ENCODE data around the gene SESN1.
"Not testable (repeated sequence)": the region's sequence is repeated elsewhere in the genome, so short reads cannot be mapped to it uniquely, and the experiment has no call there.

Gene SESN1

GRCh38 chr6:109093732-109094415 is 772 bp downstream of the SESN1 start:
- peak; percentile 31 for DNase-seq

GRCh38 chr6:109092074-109092473 is 2.6 kb downstream of the SESN1 start:
- no peak for DNase-seq

- DNase-seq: no peak
These were observed 3.2 kb downstream of the SESN1 start for GRCh38 chr6:109091314-109092024.

- DNase-seq: no peak
These were observed 5.7 kb downstream of the SESN1 start for GRCh38 chr6:109088995-109089394.

GRCh38 chr6:109087661-109088264 is 6.9 kb downstream of the SESN1 start:
- DNase-seq: no peak

GRCh38 chr6:109084146-109084545 is 10.5 kb downstream of the SESN1 start:
- not testable (repeated sequence) for DNase-seq

GRCh38 chr6:109083657-109084056 is 11.0 kb downstream of the SESN1 start:
- no peak for DNase-seq

- peak; percentile 2 for DNase-seq
These were observed 12.5 kb downstream of the SESN1 start for GRCh38 chr6:109082188-109082577.

GRCh38 chr6:109081516-109082187 is 13.0 kb downstream of the SESN1 start:
- no peak for DNase-seq

- DNase-seq: no peak
These were observed 13.6 kb downstream of the SESN1 start for GRCh38 chr6:109081026-109081425.

- DNase-seq: no peak
These were observed 14.7 kb downstream of the SESN1 start for GRCh38 chr6:109079981-109080380.

- no peak for DNase-seq
These were observed 18.3 kb downstream of the SESN1 start for GRCh38 chr6:109076377-109076776.

GRCh38 chr6:109075934-109076333 is 18.7 kb downstream of the SESN1 start:
- no peak for DNase-seq

- DNase-seq: no peak
These were observed 20.6 kb downstream of the SESN1 start for GRCh38 chr6:109074133-109074415.

GRCh38 chr6:109073344-109074132 is 21.1 kb downstream of the SESN1 start:
- peak; percentile 75 for DNase-seq

GRCh38 chr6:109071125-109071917 is 23.3 kb downstream of the SESN1 start:
- DNase-seq: no peak

- no peak for DNase-seq
These were observed 24.9 kb downstream of the SESN1 start for GRCh38 chr6:109069746-109070145.

- no peak for DNase-seq
These were observed 31.8 kb downstream of the SESN1 start for GRCh38 chr6:109062767-109063352.

GRCh38 chr6:109062216-109062615 is 32.4 kb downstream of the SESN1 start:
- no peak for DNase-seq

- no peak for DNase-seq
These were observed 34.1 kb downstream of the SESN1 start for GRCh38 chr6:109060571-109060970.

GRCh38 chr6:109059571-109060021 is 35.0 kb downstream of the SESN1 start:
- no peak for DNase-seq

GRCh38 chr6:109059153-109059552 is 35.5 kb downstream of the SESN1 start:
- no peak for DNase-seq
